H1 (cell line): Measurements from ENCODE around the gene HLA-DOB. TPM values are rescaled to one million over a fixed set of nuclear protein-coding genes. Genes with fewer than 3 reads are reported as not detected.

Experiments
- CTCF ChIA-PET: fragments of 300-600 bp; sonication (Branson Sonifier 250); formaldehyde crosslinking; loops from one replicate; lab custom pipeline; 2021; ENCODE audit not compliant: partially characterized antibody; lab: Charles Lee
- POLR2A ChIA-PET: fragments of 300-600 bp; sonication (Branson Sonifier 250); formaldehyde crosslinking; loops from one replicate; lab custom pipeline; 2021; ENCODE audit warnings: inconsistent platforms; ENCODE audit not compliant: partially characterized antibody; lab: Charles Lee
- DNase-seq, 2 experiments: peaks; one replicate each; pipeline versions ENCODE4 v3.0.0 to v3.0.0-alpha.2; 2010 to 2022; ENCODE audit warnings: low spot score in 2 of 2, low read depth in 1 of 2, mixed read lengths in 1 of 2
- FAIRE-seq: peaks from 2 replicates; lab custom pipeline; 2011; peaks lifted over from hg19 to GRCh38; lab: Jason Lieb, UNC
- H2AFZ ChIP-seq: 2 replicates; pipeline ENCODE4 v1.8.1; 2012; ENCODE audit warnings: low read length, inconsistent platforms
- H2AK5ac ChIP-seq: 2 replicates; pipeline ENCODE4 v1.6.1; 2013; ENCODE audit warnings: low read depth, low read length
- H2BK120ac ChIP-seq: replicated peaks from 2 replicates; pipeline ENCODE3; 2013; ENCODE audit warnings: low read depth, low read length, inconsistent platforms
- H2BK12ac ChIP-seq: 2 replicates; pipeline ENCODE4 v1.6.1; 2013; ENCODE audit warnings: low read depth, low read length
- H2BK15ac ChIP-seq: 2 replicates; pipeline ENCODE4 v1.6.1; 2013; ENCODE audit warnings: low read length
- H2BK20ac ChIP-seq: 2 replicates; pipeline ENCODE4 v1.6.1; 2013; ENCODE audit warnings: low read length
- H2BK5ac ChIP-seq: 2 replicates; pipeline ENCODE4 v1.6.1; 2013; ENCODE audit warnings: low read depth, low read length
- H3K14ac ChIP-seq: 2 replicates; pipeline ENCODE4 v1.6.1; 2013; ENCODE audit warnings: inconsistent platforms; ENCODE audit not compliant: insufficient read length
- H3K18ac ChIP-seq: 2 replicates; pipeline ENCODE4 v1.6.1; 2013; ENCODE audit warnings: low read length; ENCODE audit errors: extremely low read depth
- H3K23ac ChIP-seq: 2 replicates; pipeline ENCODE4 v1.6.1; 2013; ENCODE audit warnings: inconsistent platforms; ENCODE audit not compliant: insufficient read length
- H3K23me2 ChIP-seq: 2 replicates; pipeline ENCODE4 v1.6.1; 2013; ENCODE audit warnings: low read depth, low read length
- H3K27ac ChIP-seq: 2 replicates; pipeline ENCODE4 v1.6.1; 2011; ENCODE audit warnings: low read depth, low read length, inconsistent platforms
- H3K27me3 ChIP-seq, 4 experiments: replicated peaks in 1 of 4; 1 replicate in 1 of 4; 2 replicates in 3 of 4; pipeline versions ENCODE4 v1.6.1 to v1.8.1; 2011 to 2013; ENCODE audit warnings: low read length in 3 of 4, mild to moderate bottlenecking in 3 of 4, inconsistent platforms in 2 of 4, mixed read lengths in 2 of 4, moderate library complexity in 1 of 4; ENCODE audit not compliant: control insufficient read depth in 3 of 4, insufficient read depth in 3 of 4; ENCODE audit errors: extremely low read depth in 1 of 4
- H3K36me3 ChIP-seq, 4 experiments: 2 replicates each; pipeline versions ENCODE4 v1.6.1 to v1.8.1; 2011 to 2013; ENCODE audit warnings: mild to moderate bottlenecking in 4 of 4, low read length in 3 of 4, moderate library complexity in 2 of 4, control low read depth in 1 of 4, inconsistent platforms in 1 of 4; ENCODE audit not compliant: insufficient read depth in 4 of 4, control insufficient read depth in 2 of 4
- H3K4ac ChIP-seq: replicated peaks from 2 replicates; pipeline ENCODE3; 2013; ENCODE audit warnings: low read length, low read depth, mixed read lengths, inconsistent platforms; ENCODE audit not compliant: insufficient read length
- H3K4me1 ChIP-seq, 4 experiments: replicated peaks in 1 of 4; 1 replicate in 1 of 4; 2 replicates in 3 of 4; pipeline versions ENCODE4 v1.6.1 to v1.8.1; 2011 to 2013; ENCODE audit warnings: low read length in 3 of 4, inconsistent platforms in 2 of 4, mixed read lengths in 1 of 4; ENCODE audit not compliant: insufficient read depth in 4 of 4, control insufficient read depth in 3 of 4
- H3K4me2 ChIP-seq, 2 experiments: 2 replicates each; pipeline versions ENCODE4 v1.6.1 to v1.8.1; 2011 to 2013; ENCODE audit warnings: low read depth in 2 of 2, low read length in 2 of 2, control low read depth in 1 of 2, inconsistent platforms in 1 of 2, mild to moderate bottlenecking in 1 of 2; ENCODE audit not compliant: insufficient read depth in 1 of 2
- H3K4me3 ChIP-seq, 4 experiments: fragments of 200-600, 300-600 bp in 1 of 4; sonication (generic), shearing (Covaris generic), sonication (Bioruptor Twin) in 1 of 4; 2 replicates each; pipeline versions ENCODE4 v1.5.1 to v1.8.1; 2011 to 2016; ENCODE audit warnings: low read length in 4 of 4, low read depth in 3 of 4, control low read depth in 2 of 4, inconsistent platforms in 2 of 4, mild to moderate bottlenecking in 2 of 4, mixed read lengths in 1 of 4, moderate library complexity in 1 of 4; ENCODE audit not compliant: insufficient read depth in 2 of 4; ENCODE audit errors: extremely low read depth in 1 of 4
- H3K56ac ChIP-seq: replicated peaks from 2 replicates; pipeline ENCODE3; 2013; ENCODE audit warnings: low read depth, mild to moderate bottlenecking, mixed read lengths, low read length, inconsistent platforms; ENCODE audit not compliant: insufficient read length
- H3K79me1 ChIP-seq: 2 replicates; pipeline ENCODE4 v1.6.1; 2013; ENCODE audit warnings: low read depth, low read length, control low read depth
- H3K79me2 ChIP-seq, 2 experiments: 2 replicates each; pipeline versions ENCODE4 v1.6.1 to v1.8.1; 2012 to 2013; ENCODE audit warnings: low read length in 2 of 2, mild to moderate bottlenecking in 2 of 2, inconsistent platforms in 1 of 2; ENCODE audit not compliant: insufficient read depth in 2 of 2, control insufficient read depth in 1 of 2
- H3K9ac ChIP-seq, 4 experiments: replicated peaks in 1 of 4; 1 replicate in 1 of 4; 2 replicates in 3 of 4; pipeline versions ENCODE4 v1.6.1 to v1.8.1; 2011 to 2013; ENCODE audit warnings: low read depth in 3 of 4, low read length in 3 of 4, control low read depth in 2 of 4, mild to moderate bottlenecking in 2 of 4, moderate library complexity in 2 of 4, inconsistent platforms in 1 of 4; ENCODE audit errors: extremely low read depth in 1 of 4
- H3K9me3 ChIP-seq, 2 experiments: 2 replicates each; pipeline versions ENCODE4 v1.6.1 to v1.8.1; 2012 to 2013; ENCODE audit warnings: mild to moderate bottlenecking in 2 of 2, moderate library complexity in 2 of 2, control low read depth in 1 of 2, inconsistent platforms in 1 of 2, low read depth in 1 of 2, low read length in 1 of 2, mixed read lengths in 1 of 2; ENCODE audit not compliant: insufficient read depth in 2 of 2
- H4K20me1 ChIP-seq, 2 experiments: replicated peaks in 1 of 2; 2 replicates each; pipeline versions ENCODE3 to v1.8.1; 2011 to 2013; ENCODE audit warnings: inconsistent platforms in 2 of 2, low read length in 2 of 2, mild to moderate bottlenecking in 1 of 2; ENCODE audit not compliant: insufficient read depth in 2 of 2, control insufficient read depth in 1 of 2
- H4K5ac ChIP-seq: 2 replicates; pipeline ENCODE4 v1.6.1; 2013; ENCODE audit warnings: low read length, low read depth, mixed read lengths, inconsistent platforms; ENCODE audit not compliant: insufficient read length
- H4K8ac ChIP-seq: 2 replicates; pipeline ENCODE4 v1.8.0; 2013; ENCODE audit warnings: mild to moderate bottlenecking, moderate library complexity, low read length, inconsistent platforms; ENCODE audit not compliant: insufficient read depth; ENCODE audit errors: extremely low read depth
- H4K91ac ChIP-seq: replicated peaks from 2 replicates; pipeline ENCODE3; 2013; ENCODE audit warnings: low read length, mixed read lengths, inconsistent platforms; ENCODE audit not compliant: insufficient read length
- CBX5 ChIP-seq: fragments of 300-800, 300-1000 bp; sonication (generic); IDR thresholded peaks from 2 replicates; pipeline ENCODE4 v1.7.1; 2016; ENCODE audit warnings: antibody characterized with exemption, low read length, low read depth
- EGR1 ChIP-seq: IDR thresholded peaks from 2 replicates; pipeline ENCODE4 v1.6.1; 2011; ENCODE audit warnings: low read depth, low read length, borderline replicate concordance
- GABPA ChIP-seq: IDR thresholded peaks from 2 replicates; pipeline ENCODE4 v1.6.1; 2011; ENCODE audit warnings: mild to moderate bottlenecking, low read length, moderate library complexity, borderline replicate concordance; ENCODE audit not compliant: insufficient read depth
- RBBP5 ChIP-seq: IDR thresholded peaks from 2 replicates; pipeline ENCODE4 v1.7.1; 2012; ENCODE audit warnings: low read depth, mild to moderate bottlenecking, inconsistent platforms, low read length, moderate library complexity, borderline replicate concordance
- RXRA ChIP-seq: IDR thresholded peaks from 2 replicates; pipeline ENCODE4 v1.6.1; 2011; ENCODE audit warnings: low read depth, mild to moderate bottlenecking, low read length, moderate library complexity; ENCODE audit not compliant: insufficient read depth
- SP1 ChIP-seq: IDR thresholded peaks from 2 replicates; pipeline ENCODE4 v1.6.1; 2011; ENCODE audit warnings: low read depth, low read length
- SRF ChIP-seq: IDR thresholded peaks from 2 replicates; pipeline ENCODE4 v1.6.1; 2011; ENCODE audit warnings: mild to moderate bottlenecking, low read depth, low read length, moderate library complexity
- TAF7 ChIP-seq: optimal IDR thresholded peaks from 2 replicates; pipeline ENCODE3; 2011; ENCODE audit warnings: low read depth, mild to moderate bottlenecking, inconsistent platforms, low read length, moderate library complexity, borderline replicate concordance
- TBP ChIP-seq: IDR thresholded peaks from 2 replicates; pipeline ENCODE4 v1.6.1; 2011; ENCODE audit warnings: low read depth, low read length, improper control_type of control experiment
- WGBS, 2 experiments: shearing (Covaris generic) in 1 of 2; methylation state at CpG; one replicate each; pipeline versions ENCODE4 v1.1.6 to v1.1.7; 2013 to 2015; ENCODE audit warnings: low lambda C conversion rate in 2 of 2, mixed read lengths in 2 of 2, inconsistent platforms in 1 of 2, low coverage in 1 of 2, missing lambda C conversion rate in 1 of 2; ENCODE audit not compliant: insufficient replicate concordance in 2 of 2, insufficient coverage in 1 of 2, insufficient read length in 1 of 2; ENCODE audit errors: extremely low coverage in 1 of 2, missing lambda C conversion rate in 1 of 2; 5-methylcytosine and 5-hydroxymethylcytosine counted together
- polyA plus RNA-seq, 7 experiments: library from polyadenylated mRNA; depleted of rRNA in 3 of 7; stranded (reverse) in 5 of 7; unstranded in 2 of 7; fragments of >200 nt in 5 of 7; fragments of 200-250 nt in 2 of 7; gene quantifications; 1 replicate in 5 of 7; 2 replicates in 1 of 7; 4 replicates in 1 of 7; pipeline versions ENCODE4 v1.2.1 to v1.2.3, GENCODE V29; 2011 to 2013; ENCODE audit warnings: missing spikeins in 2 of 7, mixed read lengths in 2 of 7
- total RNA-seq: library from RNA; stranded (reverse); fragmentation: NEBNext Ultra II Directional; extraction: Animal tissue kit (Norgen Biotek cat#: 25700); gene quantifications from 2 replicates; pipeline ENCODE4 v1.2.1, GENCODE V29; 2021

HLA-DOB gene
- total and polyA plus RNA-seq, 2 of the 8 experiments (the other 6 are each of a cell fraction or from before 2014, with no cell fraction given), result 0.35 TPM; not detected in 1

GRCh38 chr6:32818867-32819266 lies 2.1 kb upstream of the HLA-DOB start:
- H3K79me2 ChIP-seq, result no peaks in the 10 kb centered on the region
- DNase-seq, result no peak
- no peak overlapping the region for H2BK12ac ChIP-seq
- H3K9me3 ChIP-seq, result no peaks in the 10 kb centered on the region
- no peak overlapping the region for H3K14ac ChIP-seq
- no peak overlapping the region for H3K9ac ChIP-seq
- no peak overlapping the region for H3K56ac ChIP-seq
- H4K91ac ChIP-seq, result no peak overlapping the region
- no peaks in the 10 kb centered on the region for H3K23me2 ChIP-seq
- no peaks in the 10 kb centered on the region for H3K79me1 ChIP-seq
- no peak overlapping the region for H3K4ac ChIP-seq
- H4K8ac ChIP-seq, result no peak overlapping the region
- no peak overlapping the region for H2AK5ac ChIP-seq
- H4K20me1 ChIP-seq, result no peaks in the 10 kb centered on the region
- H2BK120ac ChIP-seq, result no peak overlapping the region
- 86% methylated on average over 2 of the region's 2 CpGs; no CpG with 5 or more reads in 1 of the 2 experiments for WGBS, 2 experiments
- no peak overlapping the region for H4K5ac ChIP-seq
- TF ChIP-seq SRF (no peak), RXRA (no peak), GABPA (no peak), CBX5 (no peak), SP1 (no peak), RBBP5 (no peak), TAF7 (no peak), TBP (no peak), EGR1 (no peak)
- ChIA-PET POLR2A (interaction anchor here (1.0 to 1.4 kb wide), 2 partner anchors 150 to 153 kb away, joined by 3 to 4 read pairs; no protein-coding TSS in a partner anchor), CTCF (interaction anchor here (0.6 to 1.2 kb wide), 2 partner anchors 17 to 383 kb away, joined by 3 read pairs; no protein-coding TSS in a partner anchor)
- no peak overlapping the region for H3K4me3 ChIP-seq
- no peaks in the 10 kb centered on the region for H3K36me3 ChIP-seq
- H3K23ac ChIP-seq, result no peak overlapping the region
- no peak overlapping the region for H2BK20ac ChIP-seq
- H3K4me2 ChIP-seq, result no peak overlapping the region
- no peak for FAIRE-seq
- no peaks in the 10 kb centered on the region for H3K4me1 ChIP-seq
- H3K27ac ChIP-seq, result no peak overlapping the region
- no peaks in the 10 kb centered on the region; a peak in 1 of 7 replicates for H3K27me3 ChIP-seq
- H2BK5ac ChIP-seq, result no peak overlapping the region
- H2AFZ ChIP-seq, result no peak overlapping the region
- H3K18ac ChIP-seq, result no peak overlapping the region
- no peak overlapping the region for H2BK15ac ChIP-seq
